Medulla oblongata (tissue), 1 donor: ENCODE results near the gene TEX22.

Experiments used
- DNase-seq: peaks from one replicate; pipeline ENCODE4 v3.0.0-alpha.2; 2015; ENCODE audit errors: extremely low spot score

Gene TEX22

DNA sequence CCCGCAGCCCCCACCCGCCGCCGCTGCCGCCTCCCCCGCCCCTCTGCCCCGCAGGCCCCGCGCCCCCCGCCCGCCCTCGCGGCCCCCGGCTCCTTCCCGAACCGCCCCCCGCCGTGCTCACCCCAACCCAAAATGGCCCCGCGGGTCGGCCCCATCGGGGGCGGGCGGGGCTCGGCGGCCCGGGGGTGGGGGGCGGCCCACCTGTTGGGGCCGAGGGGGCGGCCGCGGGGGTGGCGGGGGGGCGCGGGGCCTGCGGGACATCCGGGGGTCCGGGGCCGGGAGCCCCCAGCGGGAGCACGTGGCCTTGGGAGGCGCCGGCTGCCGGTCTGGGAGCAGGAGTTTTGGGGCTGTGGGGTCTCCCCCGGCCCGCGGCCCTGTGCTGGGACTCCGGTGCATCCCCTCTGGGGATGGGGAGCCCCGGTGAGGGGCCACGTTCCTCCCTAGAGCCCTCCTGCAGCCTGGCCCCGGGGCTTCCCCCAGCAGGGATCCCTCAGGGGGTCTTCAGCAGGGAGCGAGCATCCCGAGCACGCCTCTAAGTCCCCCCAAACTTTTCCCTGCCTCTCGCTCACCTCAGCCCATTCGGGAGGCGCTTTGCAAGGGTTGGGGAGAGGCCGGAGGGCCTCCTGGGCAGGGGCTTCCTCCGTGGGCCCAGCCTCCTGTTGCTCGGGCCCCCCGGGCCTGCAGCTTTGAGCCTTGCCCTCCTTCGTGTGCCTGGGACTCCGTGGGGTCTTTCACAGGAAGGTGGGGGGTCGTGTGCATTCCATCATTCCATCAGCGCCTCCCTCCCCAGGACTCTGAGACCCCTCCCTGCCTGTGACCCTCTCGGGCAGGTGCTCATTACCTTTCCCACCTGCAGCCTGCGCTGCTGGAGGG, 22.0 kb downstream of the TEX22 start:
- DNase-seq: no peak

DNA sequence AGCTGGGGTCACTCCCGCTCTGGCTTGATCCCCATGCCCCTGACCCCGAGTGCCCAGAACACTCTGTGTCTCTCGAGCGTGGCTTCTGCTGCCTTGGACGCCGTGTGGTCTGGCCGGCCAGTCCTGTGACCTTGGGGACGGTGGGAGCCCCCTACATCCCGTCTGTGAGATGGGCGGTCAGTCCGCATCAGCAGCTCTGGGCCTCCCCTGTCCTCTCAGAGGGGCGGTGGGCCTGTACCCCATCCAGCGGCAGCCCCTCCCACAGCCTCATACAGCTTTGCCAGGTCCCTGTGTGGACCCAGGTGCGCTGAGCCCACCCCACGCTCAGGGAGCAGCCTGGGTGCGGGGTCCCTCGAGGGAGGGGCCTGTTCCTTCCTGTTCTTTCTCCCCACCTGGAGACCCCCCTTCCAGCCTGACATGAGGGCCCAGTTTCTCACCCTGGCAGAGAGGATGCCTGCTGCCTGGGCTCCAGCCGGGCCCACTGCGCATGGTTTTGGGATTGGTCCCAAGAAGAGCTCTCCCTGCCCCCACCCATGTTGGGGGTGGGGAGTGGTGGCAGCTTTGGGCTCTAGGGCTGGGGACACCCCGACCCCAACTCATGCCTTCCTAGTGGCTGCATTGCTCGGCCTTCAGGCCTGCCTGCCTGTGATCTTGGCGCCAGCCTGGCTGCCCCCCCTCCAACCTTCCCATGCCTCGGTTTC, 22.8 kb downstream of the TEX22 start:
- no peak for DNase-seq

DNA sequence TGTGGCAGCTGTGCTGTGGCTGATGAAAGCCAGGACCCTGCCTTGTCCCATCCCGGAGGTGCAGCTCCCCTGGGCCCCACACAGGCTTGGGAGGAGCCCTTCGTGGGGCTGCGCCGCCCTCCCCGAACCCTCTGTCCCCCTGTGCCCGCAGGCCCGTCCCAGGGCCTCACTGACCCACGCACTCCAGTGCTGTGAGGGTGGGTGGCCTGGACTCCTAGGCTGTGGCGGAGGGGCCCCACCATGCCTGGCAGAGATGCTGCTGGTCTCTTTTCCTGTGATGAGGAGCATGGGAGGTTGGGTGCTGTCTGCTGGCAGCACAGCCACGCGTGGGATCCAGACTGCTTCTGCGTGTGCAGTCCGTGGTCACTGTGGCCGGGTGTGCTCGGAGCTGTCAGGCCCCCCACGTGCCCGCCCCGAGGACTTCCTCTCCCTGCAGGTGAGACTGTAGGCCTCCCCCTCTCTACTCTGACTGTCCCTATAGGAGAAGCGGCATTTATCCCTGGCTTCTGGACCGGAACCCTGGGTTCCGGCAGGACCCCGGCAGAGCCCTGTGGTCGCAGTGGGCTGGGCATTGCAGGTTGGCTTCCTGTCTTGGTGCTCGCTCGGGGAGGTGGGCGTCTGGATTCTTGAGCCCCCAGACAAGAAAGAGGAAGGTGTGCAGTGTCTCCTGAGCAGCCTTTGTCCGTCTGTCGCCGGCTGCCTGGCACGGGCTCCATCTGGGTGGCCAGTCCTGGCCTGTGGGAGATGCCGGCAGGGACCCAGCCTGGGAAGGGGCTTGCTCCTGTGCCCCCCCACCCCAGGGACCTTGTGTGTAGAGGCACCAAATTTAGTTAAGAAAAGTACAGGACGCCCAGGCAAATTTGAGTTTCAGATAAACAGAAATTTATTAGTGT, 23.6 kb downstream of the TEX22 start:
- DNase-seq: no peak

DNA sequence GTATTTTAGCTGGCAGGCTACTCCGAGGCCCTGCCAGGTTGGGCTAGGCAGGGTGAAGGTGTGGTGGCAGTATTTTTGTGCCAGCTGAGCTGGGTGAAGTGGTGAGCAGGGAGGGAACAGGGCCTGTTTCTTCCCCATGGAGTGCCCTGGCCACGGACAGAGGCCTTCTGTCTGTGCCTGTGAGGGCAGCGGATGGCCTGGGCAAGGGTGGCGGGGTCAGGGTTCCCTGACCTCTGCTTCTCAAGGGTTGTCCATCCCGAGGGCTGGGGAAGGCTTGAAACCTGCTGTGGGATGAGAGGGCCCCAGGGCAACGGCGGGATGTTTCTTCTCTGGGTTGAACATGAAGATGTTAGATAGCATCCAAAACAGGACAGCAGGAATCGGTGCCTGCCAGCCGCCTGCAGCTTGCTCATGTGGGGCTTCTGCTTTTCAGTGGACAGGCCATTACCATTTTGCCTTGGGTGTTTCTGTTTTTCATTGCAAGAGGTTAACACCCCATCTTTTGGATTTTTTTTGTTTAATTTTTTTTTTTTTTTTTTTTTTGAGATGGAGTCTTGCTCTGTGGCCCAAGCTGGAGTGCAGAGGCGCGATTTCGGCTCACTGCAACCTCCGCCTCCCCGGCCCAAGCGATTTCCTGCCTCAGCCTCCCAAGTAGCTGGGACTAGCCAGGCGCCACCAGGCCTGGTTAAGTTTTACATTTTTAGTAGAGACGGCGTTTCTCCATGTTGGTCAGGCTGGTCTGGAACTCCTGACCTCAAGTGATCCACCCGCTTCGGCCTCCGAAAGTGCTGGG, 24.6 kb downstream of the TEX22 start:
- DNase-seq: no peak

DNA sequence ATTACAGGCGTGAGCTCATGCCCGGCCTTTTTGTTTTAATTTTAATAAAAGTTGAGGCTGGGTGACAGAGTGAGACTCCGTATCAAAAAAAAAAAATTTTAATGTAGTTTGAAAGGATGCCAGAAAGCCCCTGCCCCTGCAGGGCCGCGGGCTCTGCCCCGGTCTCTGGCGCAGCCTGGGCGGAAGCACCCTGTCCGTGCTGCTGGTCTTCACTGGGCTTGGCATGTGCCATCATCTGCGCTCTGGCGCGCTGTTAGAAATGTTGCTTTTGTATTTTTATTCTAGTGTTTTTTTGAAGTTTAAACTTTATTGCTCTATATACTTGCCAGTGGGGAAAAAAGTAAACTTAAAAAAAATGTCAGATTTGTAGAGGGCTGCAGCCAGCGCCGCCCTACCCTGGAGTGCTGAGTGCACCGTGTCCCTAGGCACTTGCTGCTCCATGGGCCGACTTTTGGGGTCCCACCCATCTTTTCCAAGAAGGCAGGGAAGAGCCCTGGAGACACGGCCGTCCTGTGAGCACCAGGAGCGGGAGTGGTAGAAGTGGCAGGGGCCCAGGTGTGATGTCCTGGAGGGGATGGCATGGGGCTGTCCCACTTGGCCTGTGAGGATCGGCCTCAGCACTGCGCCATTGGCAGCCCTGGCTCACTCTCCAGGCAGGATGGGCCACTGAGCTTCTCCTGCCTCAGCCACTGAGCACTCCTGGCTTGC, 25.3 kb downstream of the TEX22 start:
- DNase-seq: no peak

DNA sequence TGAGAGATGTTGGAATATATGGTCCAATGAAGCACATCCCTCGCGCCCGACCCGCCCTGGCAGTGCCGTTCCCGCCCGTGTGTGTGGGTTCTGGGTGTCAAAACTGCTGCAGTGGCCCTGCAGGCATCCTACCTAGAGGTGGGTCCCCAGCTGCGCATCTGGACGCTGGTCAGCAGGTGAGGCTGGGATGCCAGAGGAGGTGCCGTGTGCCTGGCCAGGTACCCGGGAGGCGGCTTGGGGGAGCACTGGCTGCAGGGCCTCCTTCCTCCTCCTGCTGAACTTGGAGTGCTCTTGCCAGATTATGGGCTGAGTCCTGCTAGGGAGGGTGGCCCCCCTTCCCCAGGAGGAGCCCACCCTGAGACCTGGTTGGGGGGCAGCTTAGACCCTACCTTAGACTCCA, 26.5 kb downstream of the TEX22 start:
- DNase-seq: no peak

DNA sequence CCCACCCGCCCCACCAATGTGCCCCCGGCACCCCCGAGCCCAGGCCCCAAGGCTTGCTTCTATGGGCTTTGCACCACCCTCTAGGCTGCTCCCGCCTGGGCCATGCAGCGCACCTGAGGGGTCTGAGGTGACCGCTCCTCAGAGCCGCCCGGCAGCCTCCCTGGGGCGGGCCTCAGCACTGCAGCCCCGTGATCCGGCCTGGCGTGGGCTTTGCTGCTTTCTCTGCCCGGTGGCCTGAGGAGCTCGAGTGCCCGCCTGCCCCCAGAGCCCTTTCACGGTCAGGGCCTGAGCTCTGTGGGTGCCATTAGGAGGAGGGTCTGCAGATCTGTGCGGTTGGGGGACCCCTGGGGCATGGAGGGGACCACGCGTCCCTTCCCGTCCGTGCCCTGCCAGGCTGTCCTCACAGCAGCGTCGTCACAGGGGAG, 27.5 kb downstream of the TEX22 start:
- DNase-seq: no peak

DNA sequence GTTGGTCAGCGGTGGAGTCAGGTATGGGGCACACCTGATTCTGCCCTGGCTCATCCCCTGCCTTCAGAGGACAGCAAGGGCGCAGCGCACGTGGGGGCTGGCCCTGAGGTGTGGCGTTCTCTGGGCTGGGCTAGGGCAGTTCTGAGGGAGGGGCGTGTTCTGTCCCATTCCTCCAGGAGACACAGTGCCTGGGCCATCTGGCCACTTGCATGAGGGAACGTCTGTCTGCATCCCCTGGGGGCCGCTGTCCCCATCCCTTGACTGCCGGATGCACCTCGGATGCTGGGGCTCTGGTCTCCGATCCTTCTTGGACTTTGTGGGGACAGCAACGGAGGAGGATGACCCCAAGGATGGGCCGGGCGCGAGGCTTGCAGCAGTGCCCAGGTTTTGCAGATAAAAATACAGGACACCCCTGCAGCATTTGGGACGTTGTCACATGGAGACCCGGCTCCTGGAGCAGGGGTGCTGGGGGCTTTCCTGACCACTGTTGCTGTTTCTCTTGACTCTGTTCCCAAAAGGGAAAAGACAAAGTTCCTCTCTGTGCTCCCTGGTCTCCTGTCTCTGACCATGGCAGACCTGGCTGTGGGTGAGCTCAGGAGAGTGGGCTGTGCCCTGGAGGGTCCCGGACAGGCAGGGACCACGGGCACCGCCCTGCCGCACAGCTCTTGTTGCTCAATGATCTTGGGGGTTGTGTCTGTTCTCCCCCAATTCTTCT, 28.2 kb downstream of the TEX22 start:
- no peak for DNase-seq

DNA sequence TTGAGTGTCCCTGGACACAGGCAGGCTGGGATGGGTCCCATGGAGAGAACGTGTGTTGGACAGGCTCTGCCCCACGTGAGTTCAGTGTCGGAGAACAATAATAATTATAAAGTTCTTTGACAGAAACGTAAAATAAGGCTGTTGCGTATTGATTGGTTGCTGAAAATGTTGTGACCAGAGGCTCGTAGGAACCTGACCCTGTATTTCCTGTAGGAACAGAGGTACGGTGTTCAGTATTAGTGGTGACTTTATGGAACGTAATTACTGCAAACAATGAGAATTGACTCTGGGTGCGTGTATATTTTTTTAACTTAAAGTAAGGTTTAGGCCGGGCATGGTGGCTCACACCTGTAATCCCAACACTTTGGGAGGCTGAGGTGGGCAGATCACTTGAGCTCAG, 29.1 kb downstream of the TEX22 start:
- no peak for DNase-seq

DNA sequence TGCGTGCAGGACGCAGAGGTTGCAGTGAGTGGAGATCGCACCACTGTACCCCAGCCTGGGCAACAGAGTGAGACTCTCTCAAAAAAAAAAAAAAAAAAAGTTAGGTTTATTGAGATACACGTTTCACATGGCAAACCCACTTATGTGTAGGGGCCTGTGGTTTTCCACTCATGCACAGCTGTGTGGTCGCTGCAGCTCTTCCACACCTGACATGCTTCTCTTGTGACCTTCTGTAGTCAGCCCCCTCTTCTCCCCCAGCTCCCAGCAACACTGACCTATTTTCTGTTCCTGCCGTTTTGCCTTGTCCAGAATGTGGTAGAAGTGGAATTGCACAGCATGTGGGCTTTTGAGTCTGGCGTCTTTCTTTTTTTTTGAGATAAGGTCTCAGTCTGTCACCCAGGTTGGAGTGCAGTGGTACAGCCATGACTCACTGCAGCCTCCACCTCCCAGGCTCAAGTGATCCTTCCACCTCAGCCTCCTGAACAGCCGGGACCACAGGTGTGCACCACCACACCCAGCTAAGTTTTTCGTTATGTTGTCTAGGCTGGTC, 29.7 kb downstream of the TEX22 start:
- DNase-seq: no peak

DNA sequence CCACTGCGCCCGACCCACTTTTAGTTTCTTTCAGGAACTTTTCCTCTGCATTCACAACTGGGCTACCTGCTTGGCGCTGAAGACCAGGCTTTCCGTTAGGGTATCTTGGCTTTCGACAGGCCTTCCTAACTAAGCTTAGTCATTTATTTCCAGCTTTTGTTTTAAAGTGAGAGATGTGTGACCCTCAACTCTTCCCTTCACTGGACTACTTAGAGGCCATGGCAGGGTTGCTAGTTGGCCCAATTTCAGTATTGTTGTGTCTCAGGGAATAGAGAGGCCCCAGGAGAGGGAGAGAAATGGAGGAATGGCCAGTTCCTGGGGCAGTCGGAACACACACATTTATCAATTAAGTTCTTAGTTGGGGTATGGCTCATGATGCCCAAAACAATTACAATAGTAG, 31.7 kb downstream of the TEX22 start:
- DNase-seq: no peak

DNA sequence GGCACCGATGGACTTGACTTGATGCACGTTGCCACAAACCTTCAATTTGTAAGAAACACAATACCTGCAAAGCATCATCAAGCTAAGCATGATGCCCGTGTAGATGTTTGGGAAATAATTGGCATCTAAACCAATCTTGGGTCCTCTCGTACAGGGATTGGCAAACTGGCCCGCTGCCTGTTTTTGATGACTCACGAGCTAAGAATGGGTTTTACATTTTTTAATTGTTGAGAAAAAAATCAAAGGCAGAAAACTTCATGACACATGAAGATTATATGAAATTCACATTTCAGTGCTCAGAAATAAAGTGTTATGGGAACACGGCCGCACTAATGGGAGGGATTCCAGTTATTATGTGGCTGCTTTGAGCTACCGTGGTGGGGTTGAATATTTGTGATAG, 32.2 kb downstream of the TEX22 start:
- no peak for DNase-seq

DNA sequence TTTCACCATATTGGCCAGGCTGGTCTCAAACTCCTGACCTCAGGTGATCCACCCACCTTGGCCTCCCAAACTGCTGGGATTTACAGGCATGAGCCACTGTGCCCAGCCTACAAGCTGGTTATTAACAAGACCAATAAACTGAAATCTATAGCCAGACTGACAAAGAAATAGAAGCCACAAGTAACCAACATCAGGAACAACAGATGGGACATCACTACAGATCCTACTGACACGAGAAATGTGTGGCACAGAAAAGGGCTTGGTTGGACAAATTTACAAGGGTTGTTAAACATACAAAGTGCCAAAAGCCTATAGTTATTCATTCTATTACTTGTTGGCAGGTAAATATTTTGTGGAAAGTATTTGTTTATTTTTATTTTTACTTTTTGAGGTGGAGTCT, 32.9 kb downstream of the TEX22 start:
- DNase-seq: no peak

DNA sequence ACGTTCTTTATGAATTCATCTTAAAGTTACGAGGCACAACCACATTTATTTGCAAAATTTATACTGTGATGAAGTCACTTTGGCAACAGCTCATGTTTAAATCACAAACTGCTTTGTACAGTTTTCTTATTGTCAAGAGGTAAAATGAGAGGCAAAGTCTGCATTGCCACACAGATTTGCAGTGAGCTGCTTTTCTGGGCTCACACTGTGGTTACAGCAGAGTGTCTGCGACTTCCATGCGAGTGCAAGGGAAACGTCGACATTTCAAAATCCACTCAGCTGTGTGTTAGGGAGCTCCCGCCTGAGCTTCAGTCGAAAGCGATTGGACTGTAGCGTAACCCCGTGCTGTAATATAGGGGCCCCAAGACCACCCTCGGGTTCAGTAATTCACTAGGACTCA, 34.3 kb downstream of the TEX22 start:
- no peak for DNase-seq

DNA sequence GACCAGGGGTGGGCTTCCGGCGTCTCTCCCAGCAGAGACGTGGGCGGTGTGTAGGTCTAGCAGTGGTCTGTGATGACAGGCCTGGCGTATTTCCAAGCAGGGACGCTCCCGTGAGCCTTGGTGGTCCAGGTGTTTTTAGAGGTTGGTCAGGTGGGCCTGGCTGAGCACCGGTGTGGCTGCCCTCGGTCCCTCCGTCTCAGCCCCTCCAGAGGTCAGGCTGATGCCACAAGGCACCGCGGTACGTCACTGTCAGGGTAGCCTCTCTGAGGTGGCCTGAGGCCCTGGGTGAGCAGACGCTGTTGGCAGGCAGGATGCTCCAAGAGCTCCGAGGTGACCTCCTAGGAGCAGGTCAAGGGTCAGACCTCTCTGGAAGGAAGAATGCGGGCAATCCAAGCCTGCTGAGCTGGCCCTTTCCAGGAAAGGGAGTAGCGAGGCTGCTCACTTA, 34.8 kb downstream of the TEX22 start:
- DNase-seq: no peak

DNA sequence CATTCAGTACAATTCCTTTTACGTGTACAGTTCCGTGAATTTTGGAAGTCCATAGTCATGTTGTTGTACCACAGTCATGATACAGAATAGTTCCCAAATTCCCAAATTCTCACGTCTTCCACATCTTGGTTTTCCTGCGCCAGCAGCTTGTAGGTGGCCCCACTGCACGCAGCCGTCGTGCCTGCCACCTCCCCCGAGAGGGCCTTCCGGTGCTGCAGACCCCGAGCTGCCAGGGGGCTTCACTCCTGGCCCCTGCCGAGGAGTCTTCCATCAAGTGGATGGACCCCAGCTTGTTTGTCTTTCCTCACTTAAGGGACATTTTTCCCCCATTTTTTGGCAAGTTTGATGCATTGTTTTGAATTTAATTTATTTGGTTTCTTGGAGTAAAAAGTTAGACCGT, 38.1 kb downstream of the TEX22 start:
- DNase-seq: no peak

DNA sequence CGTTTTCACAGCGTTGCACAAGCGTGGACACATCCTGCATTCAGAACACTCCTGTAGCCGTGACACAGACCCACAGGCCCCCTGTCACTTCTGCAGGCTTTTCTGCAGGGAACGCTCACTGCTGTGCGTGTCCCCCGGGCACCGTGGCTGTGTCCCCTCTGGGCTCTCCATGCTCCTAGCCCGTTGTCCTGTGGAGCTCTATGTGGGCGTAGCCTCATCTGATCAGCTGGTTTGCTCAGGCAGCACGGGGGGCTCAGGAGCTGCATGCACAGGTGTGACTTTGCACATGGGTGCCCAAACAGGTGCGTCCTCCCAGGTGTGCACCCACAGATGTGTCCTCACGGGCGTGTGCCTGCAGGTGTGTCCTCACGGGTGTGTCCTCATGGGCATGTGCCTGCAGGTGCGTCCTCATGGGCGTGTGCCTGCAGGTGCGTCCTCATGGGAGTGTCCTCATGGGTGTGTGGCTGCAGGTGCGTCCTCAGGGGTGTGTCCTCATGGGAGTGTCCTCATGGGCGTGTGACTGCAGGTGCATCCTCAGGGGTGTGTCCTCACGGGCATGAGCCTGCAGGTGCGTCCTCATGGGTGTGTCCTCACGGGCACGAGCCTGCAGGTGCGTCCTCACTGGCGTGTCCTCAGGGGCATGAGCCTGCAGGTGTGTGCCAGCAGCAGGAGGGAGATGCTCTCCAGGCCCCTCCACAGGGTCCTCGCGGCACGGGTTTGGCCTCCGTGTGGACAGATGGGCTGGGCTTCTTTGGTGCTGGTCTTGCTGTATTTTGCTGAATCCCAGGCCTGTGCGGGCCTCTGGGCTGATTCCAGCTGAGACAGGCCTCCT, 38.8 kb downstream of the TEX22 start:
- DNase-seq: no peak

DNA sequence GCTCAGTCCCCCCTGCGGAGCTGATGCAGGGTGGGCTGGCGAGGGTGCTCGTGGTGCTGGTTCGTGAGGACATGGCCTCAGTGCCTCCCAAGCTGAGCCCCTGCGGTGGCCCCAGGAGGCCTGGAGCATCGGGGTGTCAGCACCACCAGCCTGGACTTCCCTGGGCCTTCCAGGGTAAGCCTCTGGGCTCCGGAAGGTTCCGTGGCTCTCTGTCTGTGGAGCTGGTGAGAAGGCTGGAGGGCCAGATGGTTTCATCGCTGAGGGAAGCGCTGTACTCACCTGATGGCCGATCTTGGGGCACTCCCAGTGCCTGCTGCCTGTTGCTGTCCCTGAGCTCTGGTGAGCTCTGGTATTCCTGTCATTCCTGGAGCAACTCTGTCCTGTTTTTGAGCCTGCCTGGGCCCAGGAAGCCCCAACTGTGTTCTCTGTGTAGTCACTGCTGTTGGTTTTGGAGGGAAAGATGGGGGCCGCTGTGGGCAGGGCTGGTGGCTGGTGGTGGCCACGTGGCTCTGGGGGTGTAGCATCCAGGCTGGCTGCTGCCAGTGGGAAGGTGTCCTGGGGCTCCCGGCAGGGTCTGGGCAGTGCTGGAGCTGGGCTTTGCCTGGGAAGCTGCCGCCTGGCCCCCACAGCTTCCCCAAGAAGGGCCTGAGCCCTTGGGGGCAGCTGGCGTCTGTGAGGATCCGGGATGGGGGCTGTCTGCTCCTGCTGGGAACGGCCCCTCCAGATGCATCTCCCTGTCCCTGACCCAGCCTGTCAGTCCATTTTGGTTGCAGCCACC, 39.6 kb downstream of the TEX22 start:
- DNase-seq: no peak
